BJ (cell line): Measurements from ENCODE around the gene TAAR6. TPM values are rescaled to one million over a fixed set of nuclear protein-coding genes. Genes with fewer than 3 reads are reported as not detected.
"Not testable (repeated sequence)": the region's sequence is repeated elsewhere in the genome, so short reads cannot be mapped to it uniquely, and the experiment has no call there.

Experiments used
- CTCF ChIA-PET: fragments of 350-600 bp; formaldehyde crosslinking; extraction: SDS; loops from one replicate; lab custom pipeline; 2021; ENCODE audit warnings: antibody characterized with exemption, inconsistent platforms; lab: Yijun Ruan, JAX
- POLR2A ChIA-PET: fragments of 300-600 bp; sonication (Branson Sonifier 250); formaldehyde crosslinking; extraction: SDS; loops from one replicate; lab custom pipeline; 2021; ENCODE audit warnings: antibody characterized with exemption; lab: Charles Lee
- DNase-seq: peaks from one replicate; pipeline ENCODE4 v3.0.0-alpha.2; 2011; ENCODE audit warnings: low read depth
- H3K27me3 ChIP-seq: 2 replicates; pipeline ENCODE4 v1.6.0; 2011; ENCODE audit warnings: low read length; ENCODE audit not compliant: control insufficient read depth, insufficient read depth
- H3K36me3 ChIP-seq: 2 replicates; pipeline ENCODE4 v1.5.1; 2011; ENCODE audit warnings: low read length; ENCODE audit not compliant: control insufficient read depth, insufficient read depth
- H3K4me3 ChIP-seq: 2 replicates; pipeline ENCODE4 v1.5.1; 2011; ENCODE audit warnings: low read depth, mild to moderate bottlenecking, control low read depth, low read length
- polyA plus RNA-seq: library from polyadenylated mRNA; depleted of rRNA; stranded (reverse); fragments of >200 nt; gene quantifications from 2 replicates; pipeline ENCODE4 v1.2.3, GENCODE V29; 2011
- TF ChIP-seq, protein P1 (sequence below): IDR thresholded peaks from 2 replicates; pipeline ENCODE4 v1.5.1; 2011; ENCODE audit warnings: low read depth, mild to moderate bottlenecking, control low read depth, inconsistent platforms, low read length, moderate library complexity; ENCODE audit not compliant: insufficient read depth

TAAR6 gene
- polyA plus RNA-seq, 1 experiment = not detected

- no peaks in the 10 kb centered on the region for H3K36me3 ChIP-seq
- CTCF ChIA-PET = no interaction called here
- POLR2A ChIA-PET = no interaction called here
- DNase-seq = no peak
- no peak overlapping the region for H3K4me3 ChIP-seq
- H3K27me3 ChIP-seq = no peaks in the 10 kb centered on the region; the same call in 1 of the 2 replicates
- TF ChIP-seq, protein P1, sequence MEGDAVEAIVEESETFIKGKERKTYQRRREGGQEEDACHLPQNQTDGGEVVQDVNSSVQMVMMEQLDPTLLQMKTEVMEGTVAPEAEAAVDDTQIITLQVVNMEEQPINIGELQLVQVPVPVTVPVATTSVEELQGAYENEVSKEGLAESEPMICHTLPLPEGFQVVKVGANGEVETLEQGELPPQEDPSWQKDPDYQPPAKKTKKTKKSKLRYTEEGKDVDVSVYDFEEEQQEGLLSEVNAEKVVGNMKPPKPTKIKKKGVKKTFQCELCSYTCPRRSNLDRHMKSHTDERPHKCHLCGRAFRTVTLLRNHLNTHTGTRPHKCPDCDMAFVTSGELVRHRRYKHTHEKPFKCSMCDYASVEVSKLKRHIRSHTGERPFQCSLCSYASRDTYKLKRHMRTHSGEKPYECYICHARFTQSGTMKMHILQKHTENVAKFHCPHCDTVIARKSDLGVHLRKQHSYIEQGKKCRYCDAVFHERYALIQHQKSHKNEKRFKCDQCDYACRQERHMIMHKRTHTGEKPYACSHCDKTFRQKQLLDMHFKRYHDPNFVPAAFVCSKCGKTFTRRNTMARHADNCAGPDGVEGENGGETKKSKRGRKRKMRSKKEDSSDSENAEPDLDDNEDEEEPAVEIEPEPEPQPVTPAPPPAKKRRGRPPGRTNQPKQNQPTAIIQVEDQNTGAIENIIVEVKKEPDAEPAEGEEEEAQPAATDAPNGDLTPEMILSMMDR = no peak
These were observed 26.1 kb downstream of the TAAR6 start for GRCh38 chr6:132596201-132596600.

- no peaks in the 10 kb centered on the region for H3K27me3 ChIP-seq
- DNase-seq = no peak
- TF ChIP-seq, protein P1 = 0 out of 2 replicates have a peak, but pooled peaks have one; percentile 16
- ChIA-PET POLR2A (no interaction called here), CTCF (no interaction called here)
- H3K36me3 ChIP-seq = no peaks in the 10 kb centered on the region
- H3K4me3 ChIP-seq = no peak overlapping the region
These were observed 28.4 kb downstream of the TAAR6 start for GRCh38 chr6:132598473-132598872.

DNA sequence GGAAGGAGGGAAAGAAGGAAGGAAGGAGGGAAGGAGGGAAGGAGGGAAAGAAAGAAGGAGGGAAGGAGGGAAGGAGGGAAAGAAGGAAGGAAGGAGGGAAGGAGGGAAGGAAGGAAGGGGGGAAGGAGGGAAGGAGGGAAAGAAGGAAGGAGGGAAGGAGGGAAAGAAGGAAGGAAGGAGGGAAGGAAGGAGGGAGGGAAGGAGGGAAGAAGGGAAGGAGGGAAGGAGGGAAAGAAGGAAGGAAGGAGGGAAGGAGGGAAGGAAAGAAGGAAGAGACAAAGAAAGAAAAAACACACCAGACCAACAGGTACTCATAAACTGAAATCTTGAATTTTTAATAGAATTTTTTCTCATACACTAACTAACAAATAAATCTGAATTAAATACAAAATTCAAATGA is 30.8 kb downstream of the TAAR6 start:
- POLR2A ChIA-PET, H3K27me3 ChIP-seq, DNase-seq, H3K36me3 ChIP-seq, CTCF ChIA-PET, H3K4me3 ChIP-seq: not testable (repeated sequence)

DNA sequence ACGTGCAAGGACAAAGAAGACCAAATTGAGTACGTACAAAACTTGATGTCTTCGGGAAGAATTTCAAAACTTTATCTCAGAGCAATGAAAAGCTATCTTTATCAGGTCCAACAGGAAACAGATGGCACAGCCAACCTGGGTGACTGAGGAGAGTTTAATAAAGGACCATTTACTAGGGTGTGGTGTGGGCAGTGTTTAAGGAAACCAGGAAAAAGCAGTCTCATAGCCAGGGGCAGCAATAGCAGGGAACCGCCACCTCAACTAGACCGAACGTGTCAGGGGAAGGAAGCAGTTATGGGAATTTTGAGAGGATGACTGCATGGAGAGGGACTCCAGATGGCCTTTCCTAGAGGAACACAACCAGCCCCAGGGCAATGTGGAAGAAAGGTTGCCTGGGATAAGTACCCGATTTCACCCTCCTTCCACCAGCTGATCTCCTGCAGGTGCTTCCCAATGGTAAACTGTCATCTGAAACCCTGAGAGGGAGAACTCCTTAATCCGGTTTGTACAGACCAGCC is 34.6 kb downstream of the TAAR6 start:
- Histone ChIP-seq H3K36me3 (no peaks in the 10 kb centered on the region), H3K27me3 (no peaks in the 10 kb centered on the region), H3K4me3 (no peak overlapping the region)
- POLR2A ChIA-PET = no interaction called here
- TF ChIP-seq, protein P1 = no peak
- CTCF ChIA-PET = no interaction called here
- no peak for DNase-seq

- TF ChIP-seq, protein P1 = no peak
- H3K27me3 ChIP-seq = no peaks in the 10 kb centered on the region
- H3K36me3 ChIP-seq = no peaks in the 10 kb centered on the region
- no peak for DNase-seq
- no peak overlapping the region for H3K4me3 ChIP-seq
- ChIA-PET CTCF (no interaction called here), POLR2A (no interaction called here)
These were observed 37.6 kb downstream of the TAAR6 start for GRCh38 chr6:132607544-132608233.
